ENCODE measurements around the gene SPNS3. TPM values are rescaled to one million over a fixed set of nuclear protein-coding genes. Genes with fewer than 3 reads are reported as not detected.

The SPNS3 gene
- total and polyA plus RNA-seq, 8 donors, result 0.55 to 1.1 (median 1.0) TPM; not detected in 1

GRCh38 chr17:4498461-4499397 lies 65.0 kb downstream of the SPNS3 start, which contains the start of gene SPNS2:
SPNS2 (plus strand) TSS chr17:4498881; CDS start chr17:4499048, 167 bp downstream.
- peaks cover 0 to 37% of the 10 kb centered on the region in 2 donors for H3K27me3 ChIP-seq
- no peaks in the 10 kb centered on the region for H3K9me3 ChIP-seq
- H3K27ac ChIP-seq, result peak within 1 kb of the TSS; percentile 65 to 70
- ATAC-seq (peak; percentile 84), DNase-seq (peak in 3 of 4 donors; percentile 53 to 92 (median 70))
- peak within 1 kb of the TSS; percentile 42 to 57 for H3K4me3 ChIP-seq
- intact Hi-C loops (cut with DNase I), result no loop called here
- peaks cover 3 to 59% of the 10 kb centered on the region in 2 donors for H3K4me1 ChIP-seq
- TF ChIP-seq, protein P1, sequence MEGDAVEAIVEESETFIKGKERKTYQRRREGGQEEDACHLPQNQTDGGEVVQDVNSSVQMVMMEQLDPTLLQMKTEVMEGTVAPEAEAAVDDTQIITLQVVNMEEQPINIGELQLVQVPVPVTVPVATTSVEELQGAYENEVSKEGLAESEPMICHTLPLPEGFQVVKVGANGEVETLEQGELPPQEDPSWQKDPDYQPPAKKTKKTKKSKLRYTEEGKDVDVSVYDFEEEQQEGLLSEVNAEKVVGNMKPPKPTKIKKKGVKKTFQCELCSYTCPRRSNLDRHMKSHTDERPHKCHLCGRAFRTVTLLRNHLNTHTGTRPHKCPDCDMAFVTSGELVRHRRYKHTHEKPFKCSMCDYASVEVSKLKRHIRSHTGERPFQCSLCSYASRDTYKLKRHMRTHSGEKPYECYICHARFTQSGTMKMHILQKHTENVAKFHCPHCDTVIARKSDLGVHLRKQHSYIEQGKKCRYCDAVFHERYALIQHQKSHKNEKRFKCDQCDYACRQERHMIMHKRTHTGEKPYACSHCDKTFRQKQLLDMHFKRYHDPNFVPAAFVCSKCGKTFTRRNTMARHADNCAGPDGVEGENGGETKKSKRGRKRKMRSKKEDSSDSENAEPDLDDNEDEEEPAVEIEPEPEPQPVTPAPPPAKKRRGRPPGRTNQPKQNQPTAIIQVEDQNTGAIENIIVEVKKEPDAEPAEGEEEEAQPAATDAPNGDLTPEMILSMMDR (IDR thresholded peaks at IDR 0.05), result no peak
- H3K36me3 ChIP-seq, result no peaks in the 10 kb centered on the region

DNA sequence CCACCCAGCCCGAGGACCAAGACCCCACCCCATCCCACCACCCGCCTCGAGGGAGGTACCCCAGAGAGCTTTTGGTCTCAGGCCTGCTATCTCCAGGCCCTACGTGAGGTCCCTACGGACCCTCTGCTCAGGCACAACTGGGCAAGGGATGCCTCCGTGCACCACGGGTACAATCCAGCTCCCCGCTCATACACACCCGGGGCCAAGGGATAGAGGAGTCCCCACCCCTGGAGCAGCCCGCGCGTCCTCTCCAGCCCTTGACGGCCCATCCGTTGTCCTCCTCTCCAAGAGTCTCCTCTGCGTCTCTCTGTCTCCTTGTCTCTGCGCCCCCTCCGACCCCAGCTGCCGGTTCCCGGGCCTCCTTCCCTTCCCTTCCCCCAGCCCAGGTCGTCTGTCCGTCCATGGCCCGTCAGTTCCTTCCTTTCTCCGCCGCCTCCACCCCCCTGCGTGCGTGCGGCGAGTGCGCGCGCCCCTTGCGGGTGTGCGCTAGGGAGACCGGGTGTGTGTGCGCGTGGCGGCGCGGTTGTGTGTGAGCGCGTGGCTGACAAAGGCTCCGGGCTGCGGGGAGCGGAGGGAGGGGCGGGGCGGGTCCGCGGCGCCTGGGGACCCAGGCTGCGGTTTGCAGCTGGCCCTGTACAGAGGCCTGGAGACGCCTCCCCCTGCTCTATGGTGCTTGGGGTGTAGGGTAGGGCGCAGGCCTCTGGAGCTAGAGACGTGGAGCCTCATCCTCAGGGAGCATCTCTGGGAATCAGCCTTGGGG lies 65.9 kb downstream of the SPNS3 start:
- TF ChIP-seq, protein P1 (IDR thresholded peaks at IDR 0.05), result no peak
- H3K27me3 ChIP-seq, result peaks cover 0 to 37% of the 10 kb centered on the region in 2 donors
- peak; percentile 30 for ATAC-seq
- H3K4me1 ChIP-seq, result peaks cover 3 to 68% of the 10 kb centered on the region in 2 donors
- H3K9me3 ChIP-seq, result no peaks in the 10 kb centered on the region
- H3K36me3 ChIP-seq, result no peaks in the 10 kb centered on the region
- H3K27ac ChIP-seq, result peak overlapping the region; percentile 65 to 70
- DNase-seq, result peak in 2 of 4 donors; percentile 48 to 86
- intact Hi-C loops (cut with DNase I), result no loop called here
- peak overlapping the region; percentile 42 to 57 for H3K4me3 ChIP-seq

DNA sequence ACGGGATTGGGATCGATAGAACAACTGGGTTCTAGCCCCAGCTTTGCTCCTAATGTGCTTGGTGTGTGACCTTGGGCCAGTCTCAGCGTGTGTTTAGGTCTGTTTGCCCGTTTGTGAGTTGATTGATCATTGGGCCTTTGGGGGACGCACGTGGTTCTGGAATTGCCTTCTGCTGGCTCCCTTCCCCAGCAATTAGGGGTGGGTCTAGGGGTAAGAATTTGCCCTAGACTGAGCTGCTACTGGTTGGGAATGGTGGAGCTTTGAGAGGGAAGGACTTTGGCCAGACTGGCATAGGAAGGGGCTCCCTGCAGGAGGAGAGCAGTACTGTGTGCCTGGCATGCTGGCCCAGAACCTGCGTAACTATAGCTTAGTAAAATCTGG lies 66.4 kb downstream of the SPNS3 start:
- H3K27ac ChIP-seq, result peak overlapping the region; percentile 65 to 70
- peak overlapping the region; percentile 42 to 57 for H3K4me3 ChIP-seq
- ATAC-seq, result no peak
- intact Hi-C loops (cut with DNase I), result no loop called here
- TF ChIP-seq, protein P1 (IDR thresholded peaks at IDR 0.05), result no peak
- no peaks in the 10 kb centered on the region for H3K36me3 ChIP-seq
- H3K4me1 ChIP-seq, result peaks cover 3 to 73% of the 10 kb centered on the region in 2 donors
- no peak for DNase-seq
- peaks cover 0 to 37% of the 10 kb centered on the region in 2 donors for H3K27me3 ChIP-seq
- H3K9me3 ChIP-seq, result no peaks in the 10 kb centered on the region

DNA sequence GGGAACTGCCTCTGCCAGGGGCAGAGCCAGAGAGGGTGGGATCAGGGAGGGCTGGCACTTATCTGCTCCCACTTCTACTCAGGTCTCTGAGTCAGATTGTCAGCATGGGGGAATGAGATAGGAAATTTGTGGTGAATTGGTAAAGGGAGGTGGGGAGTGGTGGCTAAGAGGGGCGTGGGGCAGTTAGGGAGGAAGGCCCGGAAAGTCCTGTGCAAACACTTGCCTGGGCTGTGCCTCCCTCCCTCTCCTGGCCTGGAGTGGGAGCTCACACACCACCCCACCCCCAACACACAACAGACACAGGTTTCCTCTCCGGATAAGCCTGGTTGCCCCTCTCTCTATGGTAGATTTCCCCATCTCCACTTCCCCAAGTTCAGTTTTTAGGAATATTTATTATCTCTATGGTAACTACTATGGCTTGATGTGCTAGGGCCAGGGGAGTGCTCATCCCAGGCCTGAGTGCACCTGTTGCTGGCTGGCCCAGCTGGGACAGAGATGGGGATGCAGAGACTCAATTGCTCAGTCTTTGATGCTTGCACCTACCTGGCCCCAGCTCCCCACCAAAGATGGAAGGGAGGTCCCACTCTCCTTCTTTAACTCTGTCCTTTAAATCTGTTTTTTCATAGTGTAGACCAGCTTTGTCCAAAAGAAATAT lies 67.7 kb downstream of the SPNS3 start:
- peaks cover 3 to 86% of the 10 kb centered on the region in 2 donors for H3K4me1 ChIP-seq
- intact Hi-C loops (cut with DNase I), result no loop called here
- ATAC-seq, result peak; percentile 72

More for the DNA sequence above, 67.7 kb downstream of the SPNS3 start:
- Histone ChIP-seq H3K9me3 (no peaks in the 10 kb centered on the region), H3K4me3 (peak overlapping the region in 1 of 2 donors; percentile 57), H3K36me3 (no peaks in the 10 kb centered on the region), H3K27me3 (peaks cover 0 to 37% of the 10 kb centered on the region in 2 donors), H3K27ac (peak overlapping the region; percentile 60 to 65)
- DNase-seq, result peak in 2 of 4 donors; percentile 52 to 61
- TF ChIP-seq, protein P1 (IDR thresholded peaks at IDR 0.05), result no peak

All from left lung (tissue), 10 donors.